CD14-positive monocyte (primary cell): ENCODE data around the gene NFYC. TPM values are rescaled to one million over a fixed set of nuclear protein-coding genes. Genes with fewer than 3 reads are reported as not detected.

Experiments used
- DNase-seq, 3 donors: peaks; one replicate each; pipeline ENCODE4 v3.0.0-alpha.2; 2011 to 2022
- H2AFZ ChIP-seq: 2 replicates; pipeline ENCODE4 v1.6.0; 2012; ENCODE audit warnings: mild to moderate bottlenecking, low read depth, low read length, inconsistent platforms; ENCODE audit not compliant: insufficient read depth, poor library complexity, severe bottlenecking
- H3K27ac ChIP-seq, 2 donors: 1 replicate in 1 of 2; 2 replicates in 1 of 2; pipeline ENCODE4 v1.5.1; 2012 to 2013; ENCODE audit warnings: low read length in 2 of 2, control low read depth in 1 of 2, inconsistent platforms in 1 of 2, low read depth in 1 of 2, mild to moderate bottlenecking in 1 of 2
- H3K27me3 ChIP-seq, 2 donors: one replicate each; pipeline versions ENCODE4 v1.6.0 to v1.6.1; 2011 to 2013; ENCODE audit warnings: low read length in 2 of 2; ENCODE audit not compliant: control insufficient read depth in 2 of 2, insufficient read depth in 2 of 2
- H3K36me3 ChIP-seq, 2 donors: replicated peaks in 1 of 2; 1 replicate in 1 of 2; 2 replicates in 1 of 2; pipeline versions ENCODE4 v1.5.1 to v1.6.1; 2012 to 2013; ENCODE audit warnings: low read length in 2 of 2, control low read depth in 1 of 2, inconsistent platforms in 1 of 2, mild to moderate bottlenecking in 1 of 2; ENCODE audit not compliant: insufficient read depth in 2 of 2, control insufficient read depth in 1 of 2
- H3K4me1 ChIP-seq, 2 donors: 1 replicate in 1 of 2; 2 replicates in 1 of 2; pipeline versions ENCODE4 v1.5.1 to v1.6.1; 2012 to 2013; ENCODE audit warnings: low read length in 2 of 2, control low read depth in 1 of 2, inconsistent platforms in 1 of 2, mild to moderate bottlenecking in 1 of 2, moderate library complexity in 1 of 2; ENCODE audit not compliant: insufficient read depth in 2 of 2, control insufficient read depth in 1 of 2
- H3K4me2 ChIP-seq: replicated peaks from 2 replicates; pipeline ENCODE3; 2012; ENCODE audit warnings: low read length, moderate library complexity, mild to moderate bottlenecking; ENCODE audit not compliant: poor library complexity, severe bottlenecking; ENCODE audit errors: extremely low read depth
- H3K4me3 ChIP-seq, 3 experiments: fragments of 200-600 bp in 1 of 3; sonication (generic) in 1 of 3; replicated peaks in 1 of 3; 1 replicate in 2 of 3; 2 replicates in 1 of 3; pipeline ENCODE4 v1.5.1; 2011 to 2013; ENCODE audit warnings: low read length in 3 of 3, mild to moderate bottlenecking in 3 of 3, control low read depth in 2 of 3, low read depth in 2 of 3, inconsistent platforms in 1 of 3, moderate library complexity in 1 of 3
- H3K79me2 ChIP-seq: 2 replicates; pipeline ENCODE4 v1.6.0; 2012; ENCODE audit warnings: mild to moderate bottlenecking, control low read depth, inconsistent platforms, low read length, moderate library complexity; ENCODE audit not compliant: insufficient read depth
- H3K9ac ChIP-seq: 2 replicates; pipeline ENCODE4 v1.6.0; 2017; ENCODE audit warnings: low read length, mild to moderate bottlenecking; ENCODE audit not compliant: insufficient read depth, poor library complexity, severe bottlenecking
- H3K9me3 ChIP-seq, 2 donors: replicated peaks in 1 of 2; 1 replicate in 1 of 2; 2 replicates in 1 of 2; pipeline versions ENCODE4 v1.5.1 to v1.6.1; 2012 to 2013; ENCODE audit warnings: low read length in 2 of 2, control low read depth in 1 of 2; ENCODE audit not compliant: control insufficient read depth in 1 of 2, insufficient read depth in 1 of 2
- H4K20me1 ChIP-seq: 2 replicates; pipeline ENCODE4 v1.6.0; 2012; ENCODE audit warnings: mild to moderate bottlenecking, low read length, control low read depth, moderate library complexity; ENCODE audit not compliant: insufficient read depth
- H3K27ac Mint-ChIP-seq, 7 donors: one replicate each; pipeline ENCODE4 v1.8.0; 2020; ENCODE audit warnings: mild to moderate bottlenecking in 7 of 7, mixed read lengths in 7 of 7, moderate library complexity in 6 of 7, inconsistent platforms in 2 of 7
- H3K27me3 Mint-ChIP-seq, 3 donors: one replicate each; pipeline ENCODE4 v1.8.0; 2021 to 2022; ENCODE audit warnings: low read depth in 3 of 3, mild to moderate bottlenecking in 3 of 3, mixed read lengths in 3 of 3, moderate library complexity in 3 of 3, inconsistent platforms in 1 of 3
- H3K36me3 Mint-ChIP-seq, 2 donors: one replicate each; pipeline ENCODE4 v1.8.0; 2020; ENCODE audit warnings: mixed read lengths in 2 of 2, inconsistent platforms in 1 of 2, mild to moderate bottlenecking in 1 of 2
- H3K4me1 Mint-ChIP-seq: one replicate; pipeline ENCODE4 v1.8.0; 2020; ENCODE audit warnings: mild to moderate bottlenecking, mixed read lengths
- H3K4me3 Mint-ChIP-seq, 2 donors: one replicate each; pipeline ENCODE4 v1.8.0; 2020; ENCODE audit warnings: mild to moderate bottlenecking in 2 of 2, mixed read lengths in 2 of 2, moderate library complexity in 1 of 2
- H3K9me3 Mint-ChIP-seq, 7 donors: one replicate each; pipeline ENCODE4 v1.8.0; 2020 to 2022; ENCODE audit warnings: mixed read lengths in 7 of 7, mild to moderate bottlenecking in 6 of 7, moderate library complexity in 6 of 7, inconsistent platforms in 2 of 7
- CTCF ChIP-seq: fragments of 200-600 bp; IDR thresholded peaks from one replicate; pipeline ENCODE4 v1.8.0; 2022; ENCODE audit warnings: antibody characterized with exemption, mild to moderate bottlenecking
- WGBS: methylation state at CpG from one replicate; pipeline ENCODE4 v1.1.5; 2013; ENCODE audit warnings: missing lambda C conversion rate; ENCODE audit not compliant: insufficient coverage; 5-methylcytosine and 5-hydroxymethylcytosine counted together
- intact Hi-C, 2 donors: fragments of 100-400 bp; cut with micrococcal nuclease; formaldehyde crosslinking; loops; one replicate each; pipeline versions ENCODE4 v1.15.0 to v1.15.1; 2023
- polyA plus RNA-seq, 3 donors: library from polyadenylated mRNA; depleted of rRNA in 1 of 3; unstranded in 2 of 3; stranded (reverse) in 1 of 3; fragments of 300-500 nt in 2 of 3; fragments of >200 nt in 1 of 3; fragmentation: Illumina TruSeq in 2 of 3; gene quantifications; 1 replicate in 2 of 3; 2 replicates in 1 of 3; pipeline ENCODE4 v1.2.3, GENCODE V29; 2012 to 2021

The NFYC gene
- polyA plus RNA-seq, 3 donors: 61.2 to 142 (median 68.2) TPM

- Mint-ChIP-seq H3K4me1 (peaks cover 11% of the 10 kb centered on the region), H3K36me3 (no peaks in the 10 kb centered on the region), H3K4me3 (no peak overlapping the region), H3K9me3 (peaks cover 0 to 1% (median 0%) of the 10 kb centered on the region in 7 donors), H3K27ac (peak overlapping the region in 1 of 7 donors; percentile 57), H3K27me3 (peaks cover 3 to 6% (median 3%) of the 10 kb centered on the region in 3 donors)
- H3K4me1 ChIP-seq: peaks cover 10 to 18% of the 10 kb centered on the region in 2 donors
- WGBS: 93% methylated on average over 3 of the region's 4 CpGs
- no peak for DNase-seq
- intact Hi-C loops: no loop called here
- TF ChIP-seq CTCF: no peak
- H4K20me1 ChIP-seq: no peaks in the 10 kb centered on the region
- H3K27ac ChIP-seq: no peak overlapping the region
- H3K79me2 ChIP-seq: no peaks in the 10 kb centered on the region
- no peak overlapping the region for H2AFZ ChIP-seq
- H3K9ac ChIP-seq: no peak overlapping the region
- no peaks in the 10 kb centered on the region for H3K9me3 ChIP-seq
- H3K4me2 ChIP-seq: no peak overlapping the region
- H3K27me3 ChIP-seq: peaks cover 0 to 4% of the 10 kb centered on the region in 2 donors
- H3K4me3 ChIP-seq: no peak overlapping the region
- no peaks in the 10 kb centered on the region for H3K36me3 ChIP-seq
These were observed 28.6 kb upstream of the NFYC start for GRCh38 chr1:40662864-40663263.

- peaks cover 0 to 2% (median 0%) of the 10 kb centered on the region in 7 donors for H3K9me3 Mint-ChIP-seq
- Histone ChIP-seq H3K4me3 (no peak overlapping the region), H3K27me3 (peaks cover 0 to 4% of the 10 kb centered on the region in 2 donors), H3K27ac (no peak overlapping the region), H3K4me1 (peaks cover 11 to 19% of the 10 kb centered on the region in 2 donors), H3K79me2 (no peaks in the 10 kb centered on the region), H3K9ac (no peak overlapping the region), H4K20me1 (no peaks in the 10 kb centered on the region), H3K9me3 (no peaks in the 10 kb centered on the region), H3K36me3 (no peaks in the 10 kb centered on the region), H3K4me2 (no peak overlapping the region), H2AFZ (no peak overlapping the region)
- WGBS: 64% methylated on average over 3 of the region's 8 CpGs
- intact Hi-C loops: no loop called here
- DNase-seq: no peak
- H3K27ac Mint-ChIP-seq: peak overlapping the region in 1 of 7 donors; percentile 42
- H3K4me3 Mint-ChIP-seq: no peak overlapping the region
- H3K27me3 Mint-ChIP-seq: peaks cover 3 to 6% (median 4%) of the 10 kb centered on the region in 3 donors
- peaks cover 12% of the 10 kb centered on the region for H3K4me1 Mint-ChIP-seq
- no peak for TF ChIP-seq CTCF
- no peaks in the 10 kb centered on the region for H3K36me3 Mint-ChIP-seq
These were observed 28.0 kb upstream of the NFYC start for GRCh38 chr1:40663324-40664166.
